Stimulated activated CD8-positive, alpha-beta memory T cell treated with anti-CD3 and anti-CD28 coated beads, Interleukin-4, amount 100 ng/mL, for 48 hours (primary cell): ENCODE results near the gene MYBPC3.

Source experiments
- DNase-seq: peaks from one replicate; pipeline ENCODE4 v3.0.0-alpha.2; 2020

Gene MYBPC3

DNA sequence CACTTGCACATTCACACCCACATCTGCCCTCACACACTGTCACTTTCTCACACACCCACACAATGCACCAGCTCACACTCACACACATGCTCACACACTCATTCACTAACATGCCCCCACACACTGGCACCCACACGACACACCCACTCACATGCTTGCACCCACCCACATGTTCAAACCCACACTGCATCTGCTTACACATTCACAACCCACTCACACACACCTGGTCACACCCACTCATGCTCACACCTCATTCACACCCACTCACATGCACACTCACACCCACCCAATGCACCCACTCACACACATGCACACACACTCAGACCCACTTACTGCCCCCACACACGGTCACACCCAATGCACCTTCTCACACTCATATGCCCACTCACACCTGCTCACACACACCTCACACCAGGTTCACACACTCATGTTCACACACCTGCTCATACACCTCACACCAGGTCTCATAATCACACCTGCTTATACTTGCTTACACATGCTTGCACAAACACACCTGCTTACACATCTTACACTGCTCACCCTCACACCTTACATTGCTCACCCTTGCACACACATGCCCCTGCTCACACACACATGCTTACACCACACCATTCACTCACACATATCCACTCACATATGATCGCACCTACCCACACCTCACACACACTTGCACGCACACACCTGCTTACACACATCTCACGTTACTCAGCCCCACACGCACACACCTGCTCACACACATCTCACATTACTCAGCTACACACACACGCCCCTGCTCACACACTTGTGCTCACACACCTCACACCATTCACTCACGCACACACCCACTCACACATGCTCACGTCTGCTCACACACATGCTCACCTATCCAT, 3.9 kb upstream of the MYBPC3 start:
- no peak for DNase-seq

DNA sequence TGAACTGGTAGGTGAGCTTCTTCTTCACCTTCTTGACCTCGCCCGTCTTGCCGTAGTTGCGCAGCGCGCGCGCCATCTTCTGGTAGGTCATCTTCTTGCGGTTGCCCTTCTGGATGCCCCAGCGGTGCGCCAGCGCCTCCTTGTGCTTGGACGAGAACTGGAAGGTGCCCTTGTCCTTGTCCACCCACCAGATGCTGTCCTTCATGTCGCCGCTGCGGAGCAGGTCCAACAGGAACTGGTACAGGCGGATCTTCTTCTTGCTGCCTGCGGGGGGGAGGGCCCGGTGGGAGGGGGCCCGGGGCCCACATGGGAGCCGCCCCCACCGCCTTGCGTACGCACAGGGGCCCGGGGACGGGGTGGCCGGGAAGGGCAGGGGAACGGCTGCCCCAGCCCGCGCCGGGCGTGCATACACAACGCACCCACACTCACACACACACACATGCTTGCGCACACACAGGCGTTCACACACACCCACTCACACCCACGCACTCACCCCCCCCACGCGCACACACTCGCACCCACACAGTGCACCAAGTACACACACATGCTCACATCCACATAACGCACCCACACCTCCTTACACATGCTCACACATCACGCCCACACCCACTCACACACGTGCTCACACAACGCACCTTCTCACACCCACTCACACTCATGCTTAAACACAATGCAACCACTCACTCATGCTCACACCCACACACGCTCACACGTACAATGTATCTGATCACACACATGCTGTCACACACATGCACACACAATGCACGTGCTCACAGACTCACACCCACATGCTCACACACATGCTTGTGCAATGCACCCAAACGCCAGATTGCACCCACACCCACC, 3.0 kb upstream of the MYBPC3 start:
- peak; percentile 73 for DNase-seq

- DNase-seq, result no peak
Measured at GRCh38 chr11:47354913-47355282, 2.4 kb upstream of the MYBPC3 start.

DNA sequence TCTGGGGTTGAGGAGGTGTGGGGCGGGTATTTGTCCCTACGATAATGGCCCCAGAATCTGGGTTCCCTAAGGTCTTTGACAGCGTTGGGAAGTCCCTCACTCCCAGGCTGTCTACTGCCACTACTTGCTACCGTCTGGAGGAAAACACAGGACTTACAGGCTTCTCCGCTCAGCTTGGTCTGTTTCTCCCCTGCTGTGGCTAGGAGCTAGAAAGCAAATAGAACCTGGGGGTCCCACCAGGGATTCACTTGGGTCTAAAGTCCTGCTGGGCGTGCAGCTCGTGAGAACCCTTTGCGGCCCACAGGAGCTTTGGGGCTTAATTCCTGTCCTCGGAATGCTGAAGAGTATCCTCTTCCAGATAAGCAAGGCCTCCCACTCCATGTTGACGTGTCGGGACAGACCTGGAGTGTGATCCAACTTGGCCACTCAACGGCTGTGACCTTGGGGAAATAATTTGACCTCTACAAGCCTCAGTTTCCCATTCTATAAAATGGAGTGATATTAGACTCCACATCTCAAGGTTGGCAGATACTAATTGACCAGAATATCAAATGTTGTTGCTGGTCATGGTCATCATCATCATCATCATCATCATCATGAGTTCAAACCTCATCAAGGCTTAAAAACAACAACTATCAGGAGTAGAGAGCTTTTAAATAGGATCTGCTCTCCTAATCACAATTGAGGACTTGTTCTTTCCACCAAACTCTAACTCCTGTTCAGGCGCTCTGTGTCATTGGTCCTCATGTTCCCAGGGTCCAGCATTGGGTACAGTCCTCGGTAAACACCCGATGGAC, 1.7 kb upstream of the MYBPC3 start:
- DNase-seq, result no peak

DNA sequence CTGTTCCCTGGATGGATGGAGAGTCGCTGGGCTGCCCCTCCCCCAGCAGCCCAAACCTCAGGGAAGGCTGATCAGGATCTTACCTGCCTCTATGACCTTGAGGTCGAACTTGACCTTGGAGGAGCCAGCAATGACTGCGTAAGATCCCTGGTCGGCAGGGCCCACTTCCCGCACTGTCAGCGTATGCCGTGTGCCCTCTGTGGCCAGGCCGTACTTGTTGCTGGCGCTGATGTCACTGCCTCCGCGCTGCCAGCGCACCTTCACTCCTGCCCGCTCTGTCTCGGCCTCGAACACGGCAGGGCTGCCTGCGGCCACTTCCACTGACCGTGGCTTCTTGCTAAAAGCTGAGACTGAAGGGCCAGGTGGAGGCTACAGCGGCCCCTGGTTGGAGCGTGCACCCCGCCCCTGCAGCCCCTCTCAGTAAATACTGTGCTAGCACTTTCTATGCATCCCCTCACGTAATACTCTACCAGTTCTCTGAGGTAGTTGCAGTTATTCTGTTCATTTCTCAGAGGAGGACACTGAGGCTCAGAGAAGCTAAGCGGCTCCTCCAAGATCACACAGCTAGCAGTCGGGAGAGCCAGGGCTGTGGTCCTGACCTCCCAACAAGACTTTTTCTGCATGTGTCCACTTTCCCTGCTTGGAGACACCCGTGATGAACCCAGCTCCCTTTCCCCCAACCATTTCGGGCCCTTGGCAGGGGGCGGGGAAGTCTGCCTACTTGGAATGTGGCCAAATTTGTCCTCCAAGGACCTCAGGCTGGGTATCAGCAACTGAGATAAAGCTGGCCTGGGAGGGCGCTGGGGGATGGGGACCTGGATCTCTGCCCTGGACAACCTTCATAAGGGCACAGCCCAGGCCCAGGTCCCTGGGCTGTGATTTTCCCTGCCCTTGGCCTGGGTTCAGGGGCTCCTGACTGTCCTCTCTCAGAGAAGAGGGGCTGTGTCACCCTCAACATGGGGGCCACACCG, 1.1 kb downstream of the MYBPC3 start:
- DNase-seq, result no peak

DNA sequence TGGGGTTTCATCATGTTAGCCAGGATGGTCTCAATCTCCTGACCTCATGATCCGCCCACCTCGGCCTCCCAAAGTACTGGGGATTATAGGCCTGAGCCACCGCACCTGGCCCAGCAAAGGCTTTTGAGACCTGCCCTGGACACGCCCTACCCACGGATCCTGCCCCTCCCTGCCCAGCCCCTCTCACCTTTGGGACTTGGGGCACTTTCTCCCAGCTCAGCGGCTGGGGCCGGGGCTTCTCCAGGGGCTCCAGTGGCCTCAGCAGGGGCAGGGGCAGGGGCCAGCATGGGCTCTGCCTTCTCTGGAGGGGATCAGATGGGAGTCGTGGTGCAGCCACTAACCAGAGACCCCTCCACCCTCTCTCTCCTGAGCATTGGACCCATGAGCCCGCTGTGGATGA, 2.2 kb downstream of the MYBPC3 start:
- DNase-seq, result no peak

GRCh38 chr11:47349521-47350095, 2.9 kb downstream of the MYBPC3 start:
- DNase-seq, result no peak

DNA sequence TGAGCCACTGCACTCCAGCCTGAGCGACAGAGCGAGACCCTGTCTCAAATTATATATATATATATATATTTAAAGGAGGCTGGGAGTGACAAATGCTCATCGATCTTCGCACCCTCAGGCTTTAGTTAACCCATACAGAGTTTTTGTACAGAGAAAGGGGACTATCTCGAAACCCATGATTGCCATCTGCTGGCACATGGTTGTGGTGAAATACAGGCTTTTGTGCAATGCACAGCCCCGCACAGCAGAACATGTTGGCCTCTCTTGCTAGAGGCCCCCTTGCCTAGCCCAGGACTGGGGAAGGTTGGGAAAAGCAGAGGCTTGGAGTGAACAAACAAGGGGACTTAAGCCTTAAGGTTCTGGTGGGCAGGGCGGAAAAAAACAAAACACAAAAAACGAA, 3.6 kb downstream of the MYBPC3 start:
- no peak for DNase-seq

DNA sequence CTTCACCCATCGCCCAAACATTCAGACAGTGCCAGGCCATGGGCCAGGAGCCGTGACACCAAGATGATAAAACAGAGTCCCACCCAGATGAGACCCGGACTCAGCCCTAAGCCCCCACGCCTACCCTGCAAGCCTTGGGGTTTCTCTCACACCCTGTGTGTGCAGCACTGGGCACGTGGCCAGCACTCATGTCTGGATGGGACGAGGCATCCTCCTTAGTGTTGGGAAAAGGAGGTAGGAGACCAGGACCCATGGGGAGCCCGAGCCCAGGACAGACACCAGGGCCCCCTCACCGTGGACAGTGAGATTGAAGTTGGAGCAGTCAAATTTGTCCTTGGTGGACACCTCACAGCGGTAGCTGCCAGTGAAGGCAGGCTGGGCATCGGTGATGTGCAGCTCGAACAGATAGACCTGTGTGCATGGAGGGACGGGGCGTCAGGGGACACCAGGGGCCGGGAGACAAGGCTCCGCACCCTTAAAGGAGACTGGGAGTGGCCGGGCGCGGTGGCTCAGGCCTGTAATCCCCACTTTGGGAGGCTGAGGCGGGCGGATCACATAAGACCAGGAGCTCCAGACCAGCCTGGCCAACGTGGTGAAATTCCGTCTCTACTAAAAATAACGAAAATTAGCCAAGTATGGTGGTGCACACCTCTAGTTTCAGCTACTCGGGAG, 4.2 kb downstream of the MYBPC3 start:
- no peak for DNase-seq

DNA sequence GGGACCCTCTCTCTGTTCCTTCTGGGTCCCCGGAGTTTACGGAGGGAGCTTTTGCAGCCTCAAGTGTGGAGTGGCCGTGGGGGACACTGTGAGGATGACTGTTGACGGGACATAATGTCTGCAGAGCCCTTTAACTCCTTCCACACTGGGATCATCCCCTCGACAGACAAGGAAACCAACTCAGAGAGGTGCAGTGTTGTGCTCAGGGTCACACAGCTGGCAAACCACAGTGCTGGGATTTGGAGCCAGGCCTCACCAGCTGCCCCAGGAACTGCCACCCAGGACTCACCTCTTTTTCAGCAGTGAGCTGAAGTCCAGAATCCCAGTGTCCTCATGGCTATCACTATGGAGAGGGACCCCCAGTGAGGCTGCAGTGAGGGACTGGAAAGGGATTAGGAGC, 5.4 kb downstream of the MYBPC3 start:
- DNase-seq, result no peak

GRCh38 chr11:47345890-47346563, 6.5 kb downstream of the MYBPC3 start:
- DNase-seq, result no peak

DNA sequence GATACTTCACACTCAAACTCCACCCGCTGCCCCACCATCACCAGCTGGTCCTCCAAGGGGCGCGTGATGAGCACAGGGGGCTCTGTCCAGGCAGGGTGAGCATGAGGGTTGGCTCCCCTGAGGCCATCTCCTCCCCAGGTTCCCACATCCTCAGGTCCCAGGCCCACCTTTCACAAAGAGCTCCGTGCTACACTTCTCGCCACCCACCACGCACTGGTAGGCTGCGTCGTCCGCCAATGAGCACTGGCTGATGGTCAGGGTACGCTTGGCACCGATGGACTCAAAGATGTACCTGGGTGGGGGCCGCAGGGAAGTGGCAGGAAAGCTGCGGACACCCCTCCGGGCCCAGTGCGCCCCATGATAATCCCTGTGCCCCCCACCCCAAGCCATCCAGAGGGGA, 9.6 kb downstream of the MYBPC3 start:
- no peak for DNase-seq

- DNase-seq, result no peak
Measured at GRCh38 chr11:47342036-47342803, 10.3 kb downstream of the MYBPC3 start.

DNA sequence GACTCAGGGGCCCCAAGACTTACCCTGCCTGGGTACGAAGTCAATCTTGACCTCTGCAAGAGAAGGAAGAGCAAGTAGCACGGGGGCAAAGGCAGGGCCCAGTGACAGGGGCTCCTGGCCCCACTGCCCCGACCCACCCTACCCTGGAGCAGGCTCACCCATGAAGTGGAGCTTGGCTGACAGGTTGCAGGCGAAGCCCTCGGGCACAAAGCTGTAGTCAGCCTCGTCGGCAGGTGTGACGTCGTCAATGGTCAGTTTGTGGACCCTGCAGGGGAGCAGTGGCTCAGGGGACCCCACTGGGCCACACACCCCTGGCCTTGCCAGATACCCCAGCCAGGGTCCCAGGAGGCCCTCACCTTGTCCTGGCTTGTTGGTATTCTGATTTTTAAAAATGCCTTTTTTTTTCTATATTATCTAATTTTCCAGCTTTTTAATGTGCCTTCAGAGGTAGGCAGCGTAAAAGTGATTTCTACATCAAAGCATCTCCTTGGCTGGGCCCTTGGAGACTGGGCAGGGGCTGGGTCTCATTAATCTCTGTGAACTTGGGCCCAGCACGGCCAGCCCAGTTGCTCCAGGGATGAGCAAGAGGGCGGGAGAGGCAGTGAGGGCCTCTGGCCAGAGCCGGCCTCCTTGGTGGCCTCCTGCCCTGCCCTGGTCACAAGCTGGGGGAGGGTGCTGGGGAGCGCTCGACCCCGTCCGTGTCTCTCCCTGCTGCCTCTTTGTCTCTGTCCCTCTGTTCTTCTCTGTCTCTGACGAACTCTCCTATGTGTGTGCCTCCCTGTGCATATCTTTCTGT, 11.3 kb downstream of the MYBPC3 start:
- no peak for DNase-seq

GRCh38 chr11:47340010-47340409, 12.5 kb downstream of the MYBPC3 start:
- DNase-seq, result no peak

DNA sequence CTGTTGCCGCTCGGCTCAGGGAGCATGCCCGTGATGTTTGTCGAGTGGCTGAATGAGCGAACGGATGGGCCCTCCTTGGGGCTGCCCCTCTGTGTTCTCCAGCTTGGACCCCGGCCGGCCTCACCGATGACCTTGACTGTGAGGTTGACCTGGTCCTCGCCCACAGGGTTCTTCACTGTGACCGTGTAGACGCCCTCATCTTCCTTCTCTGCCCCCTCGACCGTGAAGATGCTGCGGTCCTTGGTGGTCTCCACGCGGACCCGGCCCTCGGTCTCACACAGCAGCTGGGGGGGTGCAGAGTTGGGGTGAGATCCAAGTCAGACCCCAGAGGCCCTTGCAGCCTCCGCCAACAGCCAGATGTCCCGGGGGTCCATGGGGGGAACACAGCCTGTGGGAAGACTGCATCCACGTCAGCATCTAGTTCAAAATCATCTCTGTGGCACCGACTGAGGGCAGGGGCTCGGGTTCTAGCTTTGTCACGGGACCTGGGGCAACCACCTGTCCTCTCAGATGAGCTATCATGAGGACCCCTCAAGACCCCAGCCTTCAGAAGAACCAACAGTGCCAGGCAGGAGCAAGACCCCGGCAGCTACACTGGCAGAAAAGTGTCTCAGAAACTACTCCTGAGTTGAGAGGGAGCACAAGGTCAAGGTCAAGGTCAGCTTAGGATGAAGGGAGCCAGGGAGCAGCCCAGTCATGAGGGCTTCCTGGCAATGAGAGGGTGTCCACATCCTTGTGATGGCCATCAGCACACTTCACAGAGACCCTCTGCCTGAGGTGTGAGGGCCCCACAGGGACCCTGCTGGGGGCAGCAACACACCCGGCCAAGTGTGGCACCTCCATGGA, 13.9 kb downstream of the MYBPC3 start:
- DNase-seq, result no peak

DNA sequence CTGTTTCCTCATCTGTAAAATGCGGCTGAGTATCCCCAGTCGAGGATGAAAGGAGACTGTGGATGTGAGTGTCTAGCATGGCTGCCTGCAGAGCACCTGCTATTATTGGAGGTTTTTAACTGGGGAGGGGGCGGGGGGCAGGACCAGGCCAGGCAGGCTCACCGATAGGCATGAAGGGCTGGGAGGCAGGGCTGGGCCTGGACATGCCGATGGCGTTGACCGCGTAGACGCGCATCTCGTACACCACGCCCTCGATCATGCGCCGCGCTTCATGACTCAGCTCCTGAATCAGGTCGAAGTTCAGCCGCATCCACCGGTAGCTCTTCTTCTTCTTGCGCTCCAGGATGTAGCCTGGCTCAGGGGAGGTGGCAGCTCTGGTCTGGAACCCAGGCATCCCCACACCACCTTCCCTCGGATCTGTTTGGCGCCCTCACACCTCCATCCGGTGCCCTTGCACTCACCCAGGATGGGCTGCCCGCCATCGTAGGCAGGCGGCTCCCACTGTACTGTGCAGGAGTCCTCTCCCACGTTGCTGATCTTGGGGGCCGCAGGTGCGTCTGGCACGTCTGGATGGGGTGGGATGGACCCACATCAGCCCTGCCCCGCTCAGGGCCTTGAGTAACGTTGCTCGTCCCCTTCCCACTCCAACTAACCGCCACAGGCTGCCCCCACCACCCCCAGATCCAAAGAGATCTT, 15.1 kb downstream of the MYBPC3 start:
- no peak for DNase-seq
